Stimulated activated CD4-positive, alpha-beta T cell treated with anti-CD3 and anti-CD28 coated beads, Interleukin-2, amount 100 ng/mL, for 4 hours (primary cell): Measurements from ENCODE around the gene TXNDC11.

Experiments
- DNase-seq: peaks from one replicate; pipeline ENCODE4 v3.0.0-alpha.2; 2020; ENCODE audit warnings: low read depth

TXNDC11 gene

GRCh38 chr16:11750056-11750455 lies 7.4 kb upstream of the TXNDC11 start:
- no peak for DNase-seq

GRCh38 chr16:11748404-11749254 lies 6.0 kb upstream of the TXNDC11 start:
- no peak for DNase-seq

DNA sequence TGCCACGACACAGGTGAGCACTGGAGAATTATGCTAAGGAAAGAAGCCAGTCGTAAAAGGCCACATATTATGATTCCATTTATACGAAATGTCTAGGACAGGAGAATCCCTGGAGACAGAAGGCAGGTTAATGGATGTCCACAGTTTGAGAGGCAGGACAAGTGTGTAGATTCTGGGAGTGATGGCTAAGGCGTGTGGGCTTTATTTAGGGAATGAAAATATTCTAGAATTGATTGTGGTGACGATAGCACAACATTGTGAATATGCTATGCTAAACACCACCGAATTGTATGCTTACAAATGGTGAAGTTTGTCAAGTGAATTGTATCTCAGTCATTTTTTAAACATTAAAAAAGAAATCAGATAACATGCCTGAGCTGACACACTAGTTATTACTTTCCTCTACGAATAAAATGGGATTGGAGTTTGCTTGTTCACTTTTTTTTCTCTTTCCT lies 5.3 kb upstream of the TXNDC11 start:
- no peak for DNase-seq

- no peak for DNase-seq
Observed at GRCh38 chr16:11744075-11744470, 1.4 kb upstream of the TXNDC11 start.

DNA sequence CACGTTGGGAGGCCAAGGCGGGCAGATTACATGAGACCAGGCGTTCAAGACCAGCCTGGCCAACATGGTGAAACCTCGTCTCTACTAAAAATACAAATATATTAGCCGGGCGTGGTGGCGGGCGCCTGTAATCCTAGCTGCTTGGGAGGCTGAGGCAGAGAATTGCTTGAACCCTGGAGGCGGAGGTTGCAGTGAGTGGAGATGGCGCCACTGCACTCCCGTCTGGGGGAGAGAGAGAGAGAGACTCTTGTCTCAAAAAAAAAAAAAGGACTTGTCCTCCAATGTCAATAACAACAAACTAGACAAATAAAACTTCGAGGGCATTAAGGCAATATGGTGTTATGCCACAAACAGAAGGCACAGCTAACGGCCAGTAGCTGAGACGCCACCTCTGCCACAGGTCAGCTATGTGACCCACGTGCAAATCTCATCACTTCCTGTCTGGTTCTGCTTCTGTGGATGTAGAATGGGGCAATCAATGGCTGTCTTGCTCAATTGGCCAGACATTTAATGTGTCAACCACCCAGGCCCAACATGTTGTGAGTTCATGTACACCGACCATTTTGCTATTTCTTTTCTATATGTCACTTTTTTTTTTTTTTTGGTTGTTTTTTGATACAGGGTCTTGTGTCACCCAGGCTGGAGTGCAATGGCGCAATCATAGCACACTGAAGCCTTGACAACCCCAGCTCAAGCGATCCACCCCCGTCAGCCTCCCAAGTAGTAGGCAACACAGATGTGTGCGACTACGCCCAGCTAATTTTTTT lies 834 bp upstream of the TXNDC11 start:
- DNase-seq = no peak

DNA sequence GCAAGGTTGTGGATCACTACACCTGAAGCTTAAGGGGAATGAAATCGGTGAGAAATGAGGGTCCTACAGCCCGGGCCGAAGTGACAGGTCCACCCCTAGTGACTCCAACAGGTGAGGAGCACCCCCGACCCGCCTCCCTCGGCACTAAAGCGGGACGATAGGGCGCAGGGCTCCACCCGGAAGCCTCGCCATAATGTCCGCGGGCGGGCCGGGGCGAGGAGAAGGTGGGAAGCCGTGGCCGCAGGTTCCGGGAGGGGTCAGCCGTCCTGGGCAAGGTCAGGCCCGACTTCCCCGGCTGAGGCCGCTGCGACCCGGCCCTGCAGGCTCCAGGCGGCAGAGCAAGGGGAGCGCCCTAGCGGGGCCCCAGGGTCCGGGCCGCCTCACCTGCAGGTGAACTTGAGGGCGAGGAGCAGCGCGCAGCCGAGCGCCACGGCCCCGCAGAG lies 543 bp downstream of the TXNDC11 start:
- DNase-seq = peak; percentile 13

DNA sequence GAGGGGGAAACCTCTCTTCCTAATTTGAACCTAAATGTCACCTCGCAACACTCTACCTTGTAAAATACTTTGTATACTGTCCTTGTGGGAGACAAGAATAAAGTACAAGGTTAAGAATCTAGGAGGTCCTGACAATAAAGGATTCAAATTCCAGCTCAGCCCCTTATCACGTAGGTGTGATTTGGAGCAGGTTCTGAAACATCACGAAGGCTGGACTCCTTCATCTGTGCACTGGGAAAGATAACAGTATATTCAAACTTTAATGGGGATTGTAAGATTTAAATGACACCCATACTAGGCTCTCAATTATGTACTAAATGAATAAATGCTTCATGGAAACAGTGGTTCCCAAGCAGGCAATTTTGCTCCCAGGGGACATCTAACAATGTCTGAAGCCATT lies 2.1 kb downstream of the TXNDC11 start:
- DNase-seq = no peak

DNA sequence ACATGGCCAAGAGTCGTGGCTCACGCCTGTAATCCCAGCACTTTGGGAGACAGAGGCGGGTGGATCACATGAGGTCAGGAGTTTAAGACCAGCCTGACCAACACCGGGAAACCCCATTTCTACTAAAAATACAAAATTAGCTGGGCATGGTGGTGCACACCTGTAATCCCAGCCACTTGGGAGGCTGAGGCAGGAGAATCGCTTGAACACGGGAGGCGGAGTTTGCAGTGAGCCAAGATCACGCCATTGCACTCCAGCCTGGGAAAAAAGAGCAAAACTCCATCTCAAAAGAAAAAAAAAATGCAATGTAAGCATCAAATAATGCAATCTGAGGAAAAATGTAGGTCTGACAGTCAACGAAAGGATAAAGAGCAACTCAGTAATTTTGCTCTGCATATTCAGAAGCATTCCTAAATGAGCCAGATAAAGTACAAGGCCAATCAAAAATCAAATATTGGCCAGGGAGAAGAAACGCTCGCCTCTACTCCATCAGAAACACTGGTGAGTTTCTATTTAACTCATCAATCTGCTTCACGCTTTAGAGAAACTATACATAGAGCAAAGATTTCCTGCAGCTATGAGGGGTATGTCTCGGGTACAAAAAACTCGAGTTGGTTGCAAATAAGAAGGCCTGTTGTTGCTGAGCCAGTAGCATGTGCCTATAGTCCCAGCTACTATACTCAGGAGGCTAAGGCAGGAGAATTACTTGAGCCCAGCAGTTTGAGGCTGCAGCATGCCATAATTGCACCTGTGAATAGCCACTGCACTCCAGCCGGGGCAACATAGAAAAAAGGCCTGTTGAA lies 3.7 kb downstream of the TXNDC11 start:
- no peak for DNase-seq

DNA sequence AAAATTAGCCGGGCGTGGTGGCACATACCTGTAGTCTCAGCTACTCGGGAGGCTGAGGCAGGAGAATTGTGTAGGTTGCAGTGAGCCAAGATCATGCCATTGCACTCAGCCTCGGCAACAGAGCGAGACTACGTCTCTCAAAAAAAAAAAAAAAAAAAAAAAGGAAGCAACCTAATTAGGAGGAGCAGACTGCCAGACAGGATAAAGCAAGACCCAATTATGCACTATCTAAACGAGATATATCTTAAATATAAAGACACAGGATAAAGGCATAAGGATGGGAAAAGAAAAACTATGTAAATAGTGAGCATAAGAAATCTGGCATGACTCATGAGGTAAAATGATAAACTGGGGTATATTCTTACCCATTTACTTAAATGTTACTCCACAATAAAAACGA lies 4.9 kb downstream of the TXNDC11 start:
- DNase-seq = no peak

DNA sequence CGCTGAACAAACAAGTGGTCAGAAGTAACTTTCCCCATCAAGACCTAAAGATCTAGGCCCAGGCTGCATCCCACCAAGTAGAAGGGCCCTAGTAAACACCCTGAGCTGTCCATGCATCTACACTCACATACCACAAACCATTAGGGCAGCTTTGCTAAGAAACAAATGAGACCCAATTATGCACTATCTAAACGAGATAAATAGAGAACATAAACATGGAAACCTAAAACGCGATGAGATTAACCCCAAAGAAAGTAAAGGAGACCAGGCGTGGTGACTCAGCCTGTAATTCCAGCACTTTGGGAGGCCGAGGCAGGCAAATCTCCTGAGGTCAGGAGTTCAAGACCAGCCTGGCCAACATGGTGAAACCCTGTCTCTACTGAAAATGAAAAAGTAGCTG lies 5.8 kb downstream of the TXNDC11 start:
- DNase-seq = no peak

GRCh38 chr16:11735787-11736186 lies 6.9 kb downstream of the TXNDC11 start:
- no peak for DNase-seq

GRCh38 chr16:11734653-11735043 lies 8.0 kb downstream of the TXNDC11 start:
- DNase-seq = no peak

GRCh38 chr16:11734025-11734652 lies 8.5 kb downstream of the TXNDC11 start:
- DNase-seq = no peak

- no peak for DNase-seq
Observed at GRCh38 chr16:11731222-11731621, 11.4 kb downstream of the TXNDC11 start.

DNA sequence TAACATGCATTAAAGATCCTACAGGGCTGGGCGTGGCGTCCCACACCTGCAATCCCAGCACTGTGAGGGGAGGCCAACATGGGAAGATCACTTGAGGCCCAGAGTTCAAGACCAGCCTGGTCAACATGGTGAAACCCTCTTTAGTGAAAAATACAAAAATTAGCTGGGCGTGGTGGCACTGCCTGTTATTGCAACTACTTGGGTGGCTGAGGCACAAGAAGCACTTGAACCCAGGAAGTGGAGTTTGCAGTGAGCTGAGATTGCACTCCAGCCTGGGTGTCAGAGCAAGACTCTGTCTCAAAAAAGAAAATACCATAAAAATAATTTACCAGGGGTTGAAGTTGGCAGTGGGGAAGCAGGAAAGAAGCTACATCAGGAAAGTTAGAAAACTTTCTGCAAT lies 12.9 kb downstream of the TXNDC11 start:
- DNase-seq = no peak

DNA sequence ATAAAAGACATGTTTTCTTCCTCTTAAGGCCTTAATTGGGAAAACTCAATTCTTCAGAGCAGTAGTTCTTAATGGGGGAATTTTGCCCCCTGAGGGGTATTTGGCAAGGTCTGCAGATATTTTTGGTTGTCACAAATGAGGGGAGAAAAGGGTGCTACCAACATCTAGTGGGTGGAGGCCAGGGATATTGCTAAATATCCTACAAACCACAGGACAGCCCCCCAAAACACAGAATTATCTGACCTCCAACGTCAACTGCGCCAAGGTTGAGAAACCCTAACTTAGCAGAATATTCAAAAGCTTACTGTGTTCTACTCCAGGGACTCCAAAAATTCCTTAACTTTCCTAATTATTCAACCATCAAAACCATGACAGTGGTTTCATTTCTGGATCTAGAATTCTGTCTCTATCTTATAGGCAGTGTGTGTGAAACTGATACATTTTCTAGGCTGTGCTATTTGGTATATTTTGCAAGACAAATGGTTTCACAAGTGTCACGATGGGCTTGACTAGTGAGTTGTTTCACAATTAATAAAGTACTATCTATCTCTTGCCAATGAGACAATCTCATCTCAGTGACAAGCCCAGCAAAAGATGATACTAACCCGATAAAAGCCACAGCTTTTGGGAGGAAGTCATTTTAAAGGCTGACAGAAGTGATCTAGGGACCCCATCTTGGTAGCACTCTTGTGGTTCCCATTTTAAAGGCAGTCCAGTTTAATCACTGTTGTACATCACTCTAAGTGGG lies 14.7 kb downstream of the TXNDC11 start:
- DNase-seq = no peak

DNA sequence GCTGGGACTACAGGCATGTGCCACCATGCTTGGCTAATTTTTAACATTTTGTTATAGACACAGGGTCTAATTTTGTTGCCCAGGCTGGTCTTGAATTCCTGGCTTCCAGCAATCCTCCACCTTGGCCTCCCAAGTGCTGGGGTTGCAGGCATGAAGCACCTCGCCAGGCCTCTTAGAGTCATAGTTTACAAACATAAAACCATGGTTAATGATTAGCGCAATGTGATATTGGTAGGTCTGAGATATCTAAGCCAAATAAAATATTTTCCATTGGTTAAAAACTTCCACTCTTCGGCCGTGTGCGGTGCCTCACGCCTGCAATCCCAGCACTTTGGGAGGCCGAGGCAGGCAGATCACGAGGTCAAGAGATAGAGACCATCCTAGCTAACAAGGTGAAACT lies 16.6 kb downstream of the TXNDC11 start:
- no peak for DNase-seq

GRCh38 chr16:11725457-11725856 lies 17.2 kb downstream of the TXNDC11 start:
- DNase-seq = no peak

- no peak for DNase-seq
Observed at GRCh38 chr16:11722468-11722808, 20.2 kb downstream of the TXNDC11 start.

DNA sequence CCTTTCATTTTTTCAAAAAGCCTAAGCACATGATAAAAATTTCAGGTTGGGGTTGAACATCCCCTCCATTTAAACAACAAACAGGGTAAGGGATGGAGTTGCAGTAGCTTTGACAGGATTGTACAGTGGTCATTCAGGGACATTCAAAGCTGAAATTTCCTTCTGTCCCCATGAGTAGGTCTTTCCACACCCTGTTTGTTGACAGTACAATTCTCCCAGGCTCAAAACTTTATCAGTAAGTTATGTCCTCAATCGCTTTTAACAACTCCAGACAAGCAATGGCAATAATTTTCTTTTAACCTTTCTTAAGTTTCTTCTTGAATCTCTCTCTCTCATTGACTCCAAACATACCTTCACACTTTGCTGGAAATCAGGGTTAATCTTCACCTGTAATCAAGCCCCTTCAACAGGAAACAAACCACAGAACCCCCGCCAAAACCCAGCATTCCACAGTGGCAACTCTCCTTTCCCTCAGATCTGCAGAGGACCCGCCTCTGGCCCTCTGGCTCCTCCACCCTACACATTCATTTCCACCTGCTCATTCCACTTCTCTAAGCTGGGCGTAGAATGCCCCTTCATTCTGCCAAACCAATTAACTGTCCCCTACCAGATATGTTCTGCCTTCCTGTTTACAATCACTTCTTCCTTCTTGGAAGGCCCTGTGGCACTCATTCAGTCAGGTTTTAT lies 20.7 kb downstream of the TXNDC11 start:
- DNase-seq = no peak

DNA sequence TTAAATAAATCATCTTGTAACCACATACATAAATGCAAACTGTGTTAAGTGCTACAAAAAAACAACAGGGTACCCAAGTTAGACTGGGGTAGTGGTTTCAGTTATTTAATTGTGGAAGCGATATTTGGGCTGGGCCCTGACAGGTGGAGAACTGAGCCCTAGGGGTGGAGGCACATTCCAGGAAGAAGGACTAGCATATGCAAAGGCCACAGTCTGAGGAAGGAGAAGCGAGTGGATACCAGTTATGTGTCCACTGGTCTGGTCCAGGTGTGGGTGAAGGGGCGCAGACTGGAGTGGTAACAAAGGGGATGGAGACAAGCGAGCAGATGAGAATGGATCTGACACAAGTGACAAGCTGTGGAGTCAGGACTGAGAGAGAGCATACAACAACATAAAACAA lies 22.9 kb downstream of the TXNDC11 start:
- DNase-seq = no peak
